DMS153 treated with DMSO at 0.1 percent for 48 hours (cell line): ENCODE results near the gene STON1.
"Not testable (repeated sequence)": the region's sequence is repeated elsewhere in the genome, so short reads cannot be mapped to it uniquely, and the experiment has no call there.

Source experiments
- DNase-seq: peaks from one replicate; lab custom pipeline; 2025; ENCODE audit not compliant: unreplicated experiment; lab: John Stamatoyannopoulos, UW

The STON1 gene

GRCh38 chr2:48528431-48528830, 1.5 kb upstream of the STON1 start:
- no peak for DNase-seq

GRCh38 chr2:48529194-48529593, 760 bp upstream of the STON1 start:
- no peak for DNase-seq

- DNase-seq = no peak
Measured at GRCh38 chr2:48529676-48530032, 300 bp upstream of the STON1 start.

GRCh38 chr2:48531141-48531648, 1.2 kb downstream of the STON1 start:
- no peak for DNase-seq

GRCh38 chr2:48532174-48532573, 2.2 kb downstream of the STON1 start:
- no peak for DNase-seq

GRCh38 chr2:48532824-48533223, 2.9 kb downstream of the STON1 start:
- no peak for DNase-seq

GRCh38 chr2:48534781-48535180, 4.8 kb downstream of the STON1 start:
- no peak for DNase-seq

GRCh38 chr2:48540237-48540935, 10.4 kb downstream of the STON1 start:
- DNase-seq = no peak

- DNase-seq = no peak
Measured at GRCh38 chr2:48541666-48542389, 11.9 kb downstream of the STON1 start.

- DNase-seq = no peak
Measured at GRCh38 chr2:48543895-48544294, 13.9 kb downstream of the STON1 start.

- no peak for DNase-seq
Measured at GRCh38 chr2:48545244-48545643, 15.3 kb downstream of the STON1 start.

GRCh38 chr2:48548840-48549239, 18.9 kb downstream of the STON1 start:
- no peak for DNase-seq

- no peak for DNase-seq
Measured at GRCh38 chr2:48549972-48550371, 20.0 kb downstream of the STON1 start.

GRCh38 chr2:48551548-48551947, 21.6 kb downstream of the STON1 start:
- DNase-seq = no peak

- DNase-seq = not testable (repeated sequence)
Measured at GRCh38 chr2:48555071-48555470, 25.1 kb downstream of the STON1 start.

GRCh38 chr2:48558456-48558855, 28.5 kb downstream of the STON1 start:
- DNase-seq = no peak

GRCh38 chr2:48560546-48561209, 30.7 kb downstream of the STON1 start:
- no peak for DNase-seq

GRCh38 chr2:48562281-48562680, 32.3 kb downstream of the STON1 start:
- DNase-seq = no peak

GRCh38 chr2:48566592-48567310, 36.8 kb downstream of the STON1 start:
- no peak for DNase-seq

GRCh38 chr2:48567671-48568070, 37.7 kb downstream of the STON1 start:
- no peak for DNase-seq

GRCh38 chr2:48568547-48568946, 38.6 kb downstream of the STON1 start:
- no peak for DNase-seq
